HEK293T (cell line): ENCODE results near the gene ZBTB43.

Experiments
- ARNT ChIP-seq: fragments of 450-650 bp; IDR thresholded peaks from 2 replicates; pipeline ENCODE4 v1.6.1; 2017; ENCODE audit warnings: mild to moderate bottlenecking
- BHLHE40 ChIP-seq: fragments of 450-650 bp; IDR thresholded peaks from 2 replicates; pipeline ENCODE4 v1.6.1; 2016; ENCODE audit warnings: mild to moderate bottlenecking, moderate library complexity, borderline replicate concordance
- ELF4 ChIP-seq: fragments of 450-650 bp; IDR thresholded peaks from 2 replicates; pipeline ENCODE4 v1.6.1; 2017; ENCODE audit warnings: antibody characterized with exemption
- FOXA1 ChIP-seq: fragments of 450-650 bp; IDR thresholded peaks from 2 replicates; pipeline ENCODE4 v1.6.1; 2016; ENCODE audit warnings: mild to moderate bottlenecking
- FOXK2 ChIP-seq: fragments of 450-650 bp; IDR thresholded peaks from 2 replicates; pipeline ENCODE4 v1.6.1; 2016; ENCODE audit warnings: mild to moderate bottlenecking
- FOXM1 ChIP-seq: fragments of 450-650 bp; IDR thresholded peaks from 2 replicates; pipeline ENCODE4 v1.6.1; 2017; ENCODE audit warnings: mild to moderate bottlenecking, borderline replicate concordance
- L3MBTL2 ChIP-seq: fragments of 450-650 bp; conservative IDR thresholded peaks from 2 replicates; pipeline ENCODE4 v1.6.1; 2016; ENCODE audit warnings: mild to moderate bottlenecking
- LEF1 ChIP-seq: fragments of 450-650 bp; IDR thresholded peaks from 2 replicates; pipeline ENCODE4 v1.6.1; 2017; ENCODE audit warnings: mild to moderate bottlenecking, borderline replicate concordance
- NFRKB ChIP-seq: fragments of 450-650 bp; IDR thresholded peaks from 2 replicates; pipeline ENCODE4 v1.6.1; 2016; ENCODE audit warnings: mild to moderate bottlenecking, moderate library complexity
- SP1 ChIP-seq: fragments of 450-650 bp; IDR thresholded peaks from 2 replicates; pipeline ENCODE4 v1.6.1; 2017
- SUZ12 ChIP-seq: fragments of 450-650 bp; IDR thresholded peaks from 2 replicates; pipeline ENCODE4 v1.6.1; 2016; ENCODE audit warnings: mild to moderate bottlenecking
- TARDBP ChIP-seq: fragments of 450-650 bp; IDR thresholded peaks from 2 replicates; pipeline ENCODE4 v1.6.1; 2016
- ZNF384 ChIP-seq: fragments of 450-650 bp; IDR thresholded peaks from 2 replicates; pipeline ENCODE4 v1.6.1; 2016
- TF ChIP-seq, protein P1 (sequence below): fragments of 450-650 bp; IDR thresholded peaks from 2 replicates; pipeline ENCODE4 v1.6.1; 2016

DNA sequence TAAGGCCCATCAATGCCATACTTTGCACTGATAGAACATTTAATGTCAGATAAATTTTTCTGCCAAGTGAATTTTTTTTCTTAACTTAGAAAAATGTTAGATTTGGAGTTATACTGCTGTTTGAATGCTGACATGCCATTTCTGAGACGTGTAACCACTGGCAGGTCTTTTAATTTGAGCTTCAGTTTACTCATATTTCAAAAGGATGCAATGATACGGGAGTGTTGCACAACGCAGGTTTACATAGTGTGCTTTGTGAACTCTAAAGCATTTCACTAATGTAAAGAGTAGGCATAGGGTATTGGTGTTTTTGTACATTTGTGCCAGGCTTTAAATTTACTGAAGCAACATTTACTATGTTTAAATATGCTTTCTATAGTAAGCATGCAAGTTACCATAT, 4.2 kb downstream of the ZBTB43 start:
- no peak for TF ChIP-seq BHLHE40
- TF ChIP-seq ZNF384, result no peak
- no peak for TF ChIP-seq TARDBP
- no peak for TF ChIP-seq ELF4
- TF ChIP-seq FOXM1, result no peak
- TF ChIP-seq, protein P1, sequence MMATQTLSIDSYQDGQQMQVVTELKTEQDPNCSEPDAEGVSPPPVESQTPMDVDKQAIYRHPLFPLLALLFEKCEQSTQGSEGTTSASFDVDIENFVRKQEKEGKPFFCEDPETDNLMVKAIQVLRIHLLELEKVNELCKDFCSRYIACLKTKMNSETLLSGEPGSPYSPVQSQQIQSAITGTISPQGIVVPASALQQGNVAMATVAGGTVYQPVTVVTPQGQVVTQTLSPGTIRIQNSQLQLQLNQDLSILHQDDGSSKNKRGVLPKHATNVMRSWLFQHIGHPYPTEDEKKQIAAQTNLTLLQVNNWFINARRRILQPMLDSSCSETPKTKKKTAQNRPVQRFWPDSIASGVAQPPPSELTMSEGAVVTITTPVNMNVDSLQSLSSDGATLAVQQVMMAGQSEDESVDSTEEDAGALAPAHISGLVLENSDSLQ, result no peak
- no peak for TF ChIP-seq ARNT
- TF ChIP-seq LEF1, result no peak
- TF ChIP-seq SP1, result no peak
- no peak for TF ChIP-seq SUZ12
- no peak for TF ChIP-seq FOXA1
- no peak for TF ChIP-seq NFRKB
- no peak for TF ChIP-seq L3MBTL2
- TF ChIP-seq FOXK2, result no peak
